Thoracic aorta (tissue), 2 donors: Measurements from ENCODE around the gene RNF227. TPM values are rescaled to one million over a fixed set of nuclear protein-coding genes. Genes with fewer than 3 reads are reported as not detected.

Source experiments
- ATAC-seq: fragments of 150-250 bp; one replicate; pipeline ENCODE4 v1.8.0; 2017; ENCODE audit warnings: low read depth; ENCODE audit not compliant: insufficient number of reproducible peaks, low FRiP score
- DNase-seq: peaks from one replicate; pipeline ENCODE4 v3.0.0-alpha.2; 2020; ENCODE audit warnings: low spot score
- H3K27ac ChIP-seq, 2 donors: fragments of 200-600 bp; sonication (generic); 1 replicate in 1 of 2; 2 replicates in 1 of 2; pipeline ENCODE4 v1.5.1; 2016; ENCODE audit warnings: mild to moderate bottlenecking in 2 of 2, moderate library complexity in 2 of 2
- H3K27me3 ChIP-seq: fragments of 200-600 bp; sonication (generic); replicated peaks from 2 replicates; pipeline ENCODE4 v1.6.0; 2016; ENCODE audit warnings: mild to moderate bottlenecking; ENCODE audit not compliant: insufficient read depth
- H3K36me3 ChIP-seq: fragments of 200-600 bp; sonication (generic); one replicate; pipeline ENCODE4 v1.5.1; 2016
- H3K4me1 ChIP-seq, 2 donors: fragments of 200-600 bp; sonication (generic); 1 replicate in 1 of 2; 2 replicates in 1 of 2; pipeline versions ENCODE4 v1.5.1 to v1.6.0; 2016; ENCODE audit warnings: low read depth in 2 of 2, mild to moderate bottlenecking in 1 of 2; ENCODE audit not compliant: control insufficient read depth in 1 of 2
- H3K4me3 ChIP-seq: fragments of 200-600 bp; sonication (generic); 2 replicates; pipeline ENCODE4 v1.5.1; 2016; ENCODE audit warnings: mild to moderate bottlenecking
- H3K9me3 ChIP-seq: fragments of 200-600 bp; sonication (generic); 2 replicates; pipeline ENCODE4 v1.5.1; 2016
- CTCF ChIP-seq: fragments of 200-600 bp; sonication (generic); IDR thresholded peaks from one replicate; pipeline ENCODE4 v1.5.1; 2019; ENCODE audit warnings: antibody characterized with exemption
- total RNA-seq, 2 donors: library from RNA; depleted of rRNA; stranded (reverse); fragments of >200 nt; gene quantifications; one replicate each; pipeline versions ENCODE4 v1.1.0 to v1.2.3, GENCODE V29; 2016

RNF227 gene
- total RNA-seq, 2 donors from 2014 or later: 3.3 to 5.4 TPM

GRCh38 chr17:7886227-7887037 lies 29.7 kb downstream of the RNF227 start:
- peaks cover 28 to 63% of the 10 kb centered on the region in 2 donors for H3K4me1 ChIP-seq

GRCh38 chr17:7885367-7886226 lies 30.5 kb downstream of the RNF227 start:
- Histone ChIP-seq H3K4me3 (peak overlapping the region; percentile 94), H3K27me3 (no peaks in the 10 kb centered on the region), H3K27ac (peak overlapping the region; percentile 39 to 91), H3K36me3 (peaks cover 2% of the 10 kb centered on the region), H3K4me1 (peaks cover 28 to 67% of the 10 kb centered on the region in 2 donors), H3K9me3 (no peaks in the 10 kb centered on the region)
- no peak for DNase-seq
- no peak for ATAC-seq
- TF ChIP-seq CTCF: no peak

More at GRCh38 chr17:7886227-7887037, 29.7 kb downstream of the RNF227 start:
- no peak for TF ChIP-seq CTCF
- DNase-seq (no peak), ATAC-seq (no peak)
- Histone ChIP-seq H3K9me3 (no peaks in the 10 kb centered on the region), H3K27ac (peak overlapping the region; percentile 39 to 91), H3K36me3 (peaks cover 10% of the 10 kb centered on the region), H3K4me3 (peak overlapping the region; percentile 94), H3K27me3 (no peaks in the 10 kb centered on the region)

GRCh38 chr17:7884581-7885366 lies 31.3 kb downstream of the RNF227 start:
- no peak for ATAC-seq

GRCh38 chr17:7883781-7884386 lies 32.2 kb downstream of the RNF227 start:
- no peaks in the 10 kb centered on the region for H3K27me3 ChIP-seq
- peak overlapping the region in 1 of 2 donors; percentile 33 for H3K27ac ChIP-seq

More at GRCh38 chr17:7884581-7885366, 31.3 kb downstream of the RNF227 start:
- Histone ChIP-seq H3K4me1 (peaks cover 28 to 63% of the 10 kb centered on the region in 2 donors), H3K4me3 (peak overlapping the region; percentile 94), H3K36me3 (no peaks in the 10 kb centered on the region), H3K27ac (peak overlapping the region in 1 of 2 donors; percentile 91), H3K9me3 (no peaks in the 10 kb centered on the region), H3K27me3 (no peaks in the 10 kb centered on the region)
- TF ChIP-seq CTCF: no peak
- no peak for DNase-seq

More at GRCh38 chr17:7883781-7884386, 32.2 kb downstream of the RNF227 start:
- ATAC-seq (no peak), DNase-seq (no peak)
- Histone ChIP-seq H3K9me3 (no peaks in the 10 kb centered on the region), H3K36me3 (no peaks in the 10 kb centered on the region), H3K4me3 (peak overlapping the region; percentile 59), H3K4me1 (peaks cover 23 to 55% of the 10 kb centered on the region in 2 donors)
- no peak for TF ChIP-seq CTCF
